Adrenal gland (tissue), 12 donors: ENCODE measurements around the gene WNT3A. TPM values are rescaled to one million over a fixed set of nuclear protein-coding genes. Genes with fewer than 3 reads are reported as not detected.

ENCODE experiments used
- DNase-seq, 7 donors: peaks; one replicate each; pipeline ENCODE4 v3.0.0-alpha.2; 2019 to 2020
- H3K27ac ChIP-seq, 5 donors: fragments of 200-600 bp; sonication (generic) in 4 of 5; 1 replicate in 3 of 5; 2 replicates in 2 of 5; pipeline versions ENCODE4 v1.5.1 to v1.8.0; 2016 to 2020; ENCODE audit warnings: mild to moderate bottlenecking in 1 of 5
- H3K27me3 ChIP-seq: fragments of 200-600 bp; 2 replicates; pipeline ENCODE4 v1.8.0; 2021
- H3K36me3 ChIP-seq, 2 donors: fragments of 200-600 bp; replicated peaks in 1 of 2; 1 replicate in 1 of 2; 2 replicates in 1 of 2; pipeline versions ENCODE4 v1.5.1 to v1.8.0; 2018 to 2022
- H3K4me1 ChIP-seq, 2 donors: fragments of 200-600 bp; replicated peaks in 1 of 2; 1 replicate in 1 of 2; 2 replicates in 1 of 2; pipeline versions ENCODE4 v1.5.1 to v1.8.0; 2018 to 2021
- H3K4me3 ChIP-seq, 4 donors: fragments of 200-600 bp; sonication (generic) in 3 of 4; one replicate each; pipeline ENCODE4 v1.5.1; 2016 to 2018
- H3K9me3 ChIP-seq, 3 donors: fragments of 200-600 bp; sonication (generic) in 1 of 3; replicated peaks in 1 of 3; 1 replicate in 2 of 3; 2 replicates in 1 of 3; pipeline versions ENCODE4 v1.5.1 to v1.8.0; 2016 to 2021
- POLR2A ChIP-seq, 2 donors: fragments of 450-650 bp; IDR thresholded peaks; one replicate each; pipeline ENCODE4 v1.6.1; 2017; ENCODE audit warnings: antibody characterized with exemption in 2 of 2, mild to moderate bottlenecking in 2 of 2, moderate library complexity in 1 of 2
- WGBS, 4 donors: extraction: QIAGEN DNeasy Blood & Tissue Kit in 2 of 4; methylation state at CpG; one replicate each; pipeline versions ENCODE4 v1.1.5 to v1.1.7; 2013 to 2017; 5-methylcytosine and 5-hydroxymethylcytosine counted together
- intact Hi-C, 2 donors: fragments of 100-400 bp; cut with DNase I; formaldehyde crosslinking; loops; one replicate each; pipeline versions ENCODE4 v1.14.1 to v1.15.0; 2022 to 2023
- polyA plus RNA-seq, 3 donors: library from polyadenylated mRNA; stranded (reverse); fragments of 200-250 nt in 2 of 3; fragments of 350-450 nt in 1 of 3; fragmentation: Illumina TruSeq in 1 of 3; extraction: RNeasy Lipid Tissue Mini Kit (QIAGEN cat#74804) in 1 of 3; gene quantifications; one replicate each; pipeline ENCODE4 v1.2.3, GENCODE V29; 2013 to 2014
- total RNA-seq, 9 donors: library from RNA; depleted of rRNA in 4 of 9; stranded (reverse); fragments of >200 nt in 4 of 9; fragments of 120-200 nt in 1 of 9; fragmentation: NEBNext Ultra II Directional in 1 of 9; extraction: Animal tissue kit (Norgen Biotek cat#: 25700) in 1 of 9; gene quantifications; one replicate each; pipeline versions ENCODE4 v1.1.0 to v1.2.4, GENCODE V29; 2013 to 2023
- TF ChIP-seq, protein P1 (sequence below), 6 experiments: fragments of 450-650 bp in 4 of 6; fragments of 200-600 bp in 2 of 6; sonication (generic) in 1 of 6; IDR thresholded peaks; 1 replicate in 5 of 6; 2 replicates in 1 of 6; pipeline versions ENCODE4 v1.5.1 to v1.8.0; 2016 to 2021; ENCODE audit warnings: antibody characterized with exemption in 6 of 6, mild to moderate bottlenecking in 2 of 6, moderate library complexity in 1 of 6
- donor health status: healthy with polysubstance abuse.
- donor health status: Bipolar disorder and iron deficiency.
- donor health status: DM: yes; HTN: yes; CAD: no.
- donor health status: DM: no; HTN: no; CAD: no.
- donor health status: DM: no; HTN: no; CAD: no.
- donor health status: DM: yes; HTN: yes; CAD: no.

WNT3A gene
- total and polyA plus RNA-seq, 12 donors: not detected

DNA sequence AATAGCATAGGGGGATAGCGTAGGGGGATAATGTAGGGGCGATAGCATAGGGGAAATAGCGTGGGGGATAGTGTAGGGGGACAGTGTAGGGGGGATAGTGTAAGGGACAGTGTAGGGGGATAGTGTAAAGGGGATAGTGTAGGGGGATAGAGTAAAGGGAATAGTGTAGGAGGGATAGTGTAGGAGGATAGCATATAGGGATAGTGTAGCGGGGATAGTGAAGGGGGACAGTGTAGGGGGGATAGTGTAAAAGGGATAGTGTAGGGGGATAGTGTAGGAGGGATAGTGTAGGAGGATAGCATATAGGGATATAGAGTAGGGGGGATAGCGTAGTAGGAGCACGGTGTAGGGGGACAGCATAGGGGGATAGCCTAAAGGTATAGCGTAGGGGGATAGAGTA is 61.6 kb downstream of the WNT3A start:
- Histone ChIP-seq H3K4me3 (no peak overlapping the region), H3K27me3 (peaks cover 37% of the 10 kb centered on the region), H3K9me3 (no peaks in the 10 kb centered on the region), H3K4me1 (no peaks in the 10 kb centered on the region), H3K36me3 (no peaks in the 10 kb centered on the region), H3K27ac (no peak overlapping the region)
- intact Hi-C loops: no loop called here
- WGBS, 4 donors: 68 to 75% (median 73%) methylated on average over 7 of the region's 7 CpGs
- TF ChIP-seq, protein P1, sequence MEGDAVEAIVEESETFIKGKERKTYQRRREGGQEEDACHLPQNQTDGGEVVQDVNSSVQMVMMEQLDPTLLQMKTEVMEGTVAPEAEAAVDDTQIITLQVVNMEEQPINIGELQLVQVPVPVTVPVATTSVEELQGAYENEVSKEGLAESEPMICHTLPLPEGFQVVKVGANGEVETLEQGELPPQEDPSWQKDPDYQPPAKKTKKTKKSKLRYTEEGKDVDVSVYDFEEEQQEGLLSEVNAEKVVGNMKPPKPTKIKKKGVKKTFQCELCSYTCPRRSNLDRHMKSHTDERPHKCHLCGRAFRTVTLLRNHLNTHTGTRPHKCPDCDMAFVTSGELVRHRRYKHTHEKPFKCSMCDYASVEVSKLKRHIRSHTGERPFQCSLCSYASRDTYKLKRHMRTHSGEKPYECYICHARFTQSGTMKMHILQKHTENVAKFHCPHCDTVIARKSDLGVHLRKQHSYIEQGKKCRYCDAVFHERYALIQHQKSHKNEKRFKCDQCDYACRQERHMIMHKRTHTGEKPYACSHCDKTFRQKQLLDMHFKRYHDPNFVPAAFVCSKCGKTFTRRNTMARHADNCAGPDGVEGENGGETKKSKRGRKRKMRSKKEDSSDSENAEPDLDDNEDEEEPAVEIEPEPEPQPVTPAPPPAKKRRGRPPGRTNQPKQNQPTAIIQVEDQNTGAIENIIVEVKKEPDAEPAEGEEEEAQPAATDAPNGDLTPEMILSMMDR (IDR thresholded peaks at IDR 0.05): no peak
- no peak for TF ChIP-seq POLR2A (IDR thresholded peaks at IDR 0.05)
- no peak for DNase-seq

DNA sequence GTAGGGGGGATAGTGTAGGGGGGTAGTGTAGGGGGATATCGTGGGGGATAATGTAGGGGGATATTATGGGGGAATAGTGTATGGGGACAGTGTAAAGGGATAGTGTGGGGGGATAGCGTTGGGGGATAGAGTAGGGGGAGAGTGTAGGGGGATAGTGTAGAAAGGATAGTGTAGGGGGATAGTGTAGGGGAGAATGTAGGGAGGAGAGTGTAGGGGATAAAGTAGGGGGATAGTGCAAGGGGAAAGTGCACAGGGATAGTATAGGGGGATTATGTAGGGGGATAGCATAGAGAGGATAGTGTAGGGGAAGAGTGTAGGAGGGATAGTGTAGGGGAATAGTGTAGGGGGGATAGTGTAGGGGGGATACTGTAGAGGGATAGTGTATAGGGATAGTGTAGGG is 63.4 kb downstream of the WNT3A start:
- H3K4me1 ChIP-seq: no peaks in the 10 kb centered on the region
- WGBS, 4 donors: 40 to 63% (median 53%) methylated on average over 2 of the region's 2 CpGs
- H3K4me3 ChIP-seq: no peak overlapping the region
- no peak for TF ChIP-seq POLR2A (IDR thresholded peaks at IDR 0.05)
- TF ChIP-seq, protein P1 (IDR thresholded peaks at IDR 0.05): no peak
- no peaks in the 10 kb centered on the region for H3K36me3 ChIP-seq
- peaks cover 20% of the 10 kb centered on the region for H3K27me3 ChIP-seq
- no peaks in the 10 kb centered on the region for H3K9me3 ChIP-seq
- no peak for DNase-seq
- no peak overlapping the region for H3K27ac ChIP-seq
- intact Hi-C loops: no loop called here

DNA sequence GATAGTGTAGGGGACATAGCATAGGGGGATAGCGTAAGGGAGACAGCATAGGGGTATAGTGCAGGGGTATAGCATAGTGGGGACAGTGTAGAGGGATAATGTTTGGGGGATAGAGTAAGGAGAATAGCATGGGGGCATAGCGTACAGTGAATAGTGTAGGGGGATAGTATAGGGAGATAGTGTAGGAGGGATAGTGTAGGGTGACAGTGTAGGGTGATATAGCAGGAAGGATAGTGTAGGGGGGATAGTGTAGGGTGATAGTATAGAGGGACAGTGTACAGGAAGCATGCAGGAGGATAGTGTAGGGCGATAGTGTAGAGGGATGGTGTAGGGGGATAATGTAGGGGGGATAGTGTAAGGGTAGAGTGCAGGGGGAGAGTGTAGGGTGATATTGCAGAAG is 64.1 kb downstream of the WNT3A start:
- Histone ChIP-seq H3K27me3 (peaks cover 13% of the 10 kb centered on the region), H3K36me3 (no peaks in the 10 kb centered on the region), H3K9me3 (no peaks in the 10 kb centered on the region), H3K27ac (no peak overlapping the region), H3K4me3 (no peak overlapping the region), H3K4me1 (no peaks in the 10 kb centered on the region)
- WGBS, 4 donors: 67 to 79% (median 72%) methylated on average over 3 of the region's 3 CpGs
- intact Hi-C loops: no loop called here
- TF ChIP-seq, protein P1 (IDR thresholded peaks at IDR 0.05): no peak
- no peak for DNase-seq

DNA sequence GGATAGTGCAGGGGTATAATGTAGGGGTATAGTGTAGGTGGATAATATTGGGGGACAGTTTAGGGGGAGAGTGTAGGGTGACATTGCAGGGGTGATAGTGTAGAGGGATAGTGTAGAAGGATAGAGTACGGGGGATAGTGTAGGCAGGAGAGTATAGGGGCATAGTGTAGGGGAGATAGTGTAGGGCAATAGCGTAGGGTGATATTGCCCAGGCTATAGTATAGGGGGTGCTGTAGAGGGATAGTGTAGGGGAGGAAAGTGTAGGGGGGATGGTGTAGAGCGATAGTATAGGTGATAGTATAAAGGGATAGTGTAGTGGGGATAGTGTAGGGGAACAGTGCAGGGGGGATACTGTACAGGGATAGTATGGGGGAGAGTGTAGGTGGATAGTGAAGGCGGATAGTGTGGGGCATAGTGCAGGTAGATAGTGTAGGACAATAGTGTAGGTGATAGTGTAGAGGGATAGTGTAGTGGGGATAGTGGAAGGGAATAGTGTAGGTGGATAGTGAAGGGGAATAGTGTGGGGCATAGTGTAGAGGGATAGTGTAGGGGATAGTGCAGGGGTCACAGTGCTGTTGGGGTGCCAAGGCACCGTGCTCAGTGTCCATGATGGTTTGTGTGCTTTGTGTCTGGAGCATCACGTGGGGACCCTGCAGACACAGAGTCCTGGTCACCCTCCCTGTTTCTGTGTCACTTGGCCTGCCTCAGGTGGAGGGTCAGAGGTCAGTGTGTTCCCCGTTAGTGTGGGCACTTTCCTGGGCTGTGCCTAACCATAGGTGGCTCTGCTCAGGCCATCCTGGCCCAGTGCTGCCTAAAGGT is 65.2 kb downstream of the WNT3A start:
- TF ChIP-seq, protein P1 (IDR thresholded peaks at IDR 0.05): no peak
- TF ChIP-seq POLR2A (IDR thresholded peaks at IDR 0.05): no peak
- H3K36me3 ChIP-seq: no peaks in the 10 kb centered on the region
- H3K9me3 ChIP-seq: no peaks in the 10 kb centered on the region
- no peak overlapping the region for H3K4me3 ChIP-seq
- intact Hi-C loops: no loop called here
- H3K27ac ChIP-seq: no peak overlapping the region
- H3K27me3 ChIP-seq: peaks cover 3% of the 10 kb centered on the region
- DNase-seq: peak in 1 of 7 donors; percentile 12
- no peaks in the 10 kb centered on the region for H3K4me1 ChIP-seq
- WGBS, 4 donors: 50 to 76% (median 65%) methylated on average over 6 to 7 of the region's 7 CpGs
